HCT116 (cell line): ENCODE results near the gene SBF1. TPM values are rescaled to one million over a fixed set of nuclear protein-coding genes. Genes with fewer than 3 reads are reported as not detected.

ENCODE experiments used
- ATAC-seq: fragments of 200-7000 bp; cut with Tn5 transposase; 2 replicates; pipeline ENCODE4 v1.9.1; 2020; ENCODE audit warnings: mild to moderate bottlenecking, moderate library complexity
- BruUV-seq: library from RNA; stranded (reverse); fragments of 400-500 nt; replicated peaks from 2 replicates; lab custom pipeline; 2021; lab: Mats Ljungman, UMichigan
- CTCF ChIA-PET: fragments of 300-600 bp; sonication (Branson Sonifier 250); formaldehyde crosslinking; loops from one replicate; lab custom pipeline; 2021; ENCODE audit warnings: antibody characterized with exemption; lab: Charles Lee
- POLR2A ChIA-PET: fragments of 300-600, 350-600 bp; sonication (Branson Sonifier 250); formaldehyde crosslinking; loops from one replicate; lab custom pipeline; 2021; ENCODE audit warnings: antibody characterized with exemption; lab: Charles Lee
- RAD21 ChIA-PET, 2 experiments: fragments of 300-600 bp; sonication (Branson Sonifier 250); formaldehyde crosslinking; loops; one replicate each; lab custom pipeline; 2023; ENCODE audit warnings: low total read pairs in 2 of 2; ENCODE audit not compliant: uncharacterized antibody in 2 of 2, unreplicated experiment in 2 of 2, low non-redundant PET in 1 of 2; lab: Charles Lee
- DNase-seq: peaks from one replicate; pipeline ENCODE4 v3.0.0-alpha.2; 2010; ENCODE audit warnings: low read depth, low spot score
- H2AFZ ChIP-seq: fragments of 200-600 bp; shearing (Covaris generic), sonication (generic); 2 replicates; pipeline ENCODE4 v1.6.1; 2017; ENCODE audit warnings: low read depth, mixed run types, mixed read lengths, antibody characterized with exemption, low read length; ENCODE audit not compliant: poor library complexity, severe bottlenecking
- H3K27ac ChIP-seq: 2 replicates; pipeline ENCODE4 v1.5.1; 2012; ENCODE audit warnings: low read depth, low read length
- H3K27me3 ChIP-seq: fragments of 200-600 bp; sonication (generic); 2 replicates; pipeline ENCODE4 v1.6.1; 2016; ENCODE audit warnings: mixed run types, low read length, mixed read lengths; ENCODE audit not compliant: insufficient read depth
- H3K36me3 ChIP-seq, 2 experiments: fragments of 200-500 bp in 1 of 2; fragments of 200-600 bp in 1 of 2; sonication (Bioruptor generic) in 1 of 2; sonication (generic) in 1 of 2; 2 replicates each; pipeline versions ENCODE4 v1.5.1 to v1.6.1; 2014 to 2016; ENCODE audit warnings: low read length in 2 of 2, inconsistent platforms in 1 of 2, mixed read lengths in 1 of 2, mixed run types in 1 of 2; ENCODE audit not compliant: insufficient read depth in 2 of 2, control insufficient read depth in 1 of 2
- H3K4me1 ChIP-seq, 2 experiments: fragments of 200-600 bp in 1 of 2; sonication (generic) in 1 of 2; 2 replicates each; pipeline versions ENCODE4 v1.5.1 to v1.6.1; 2012 to 2017; ENCODE audit warnings: low read length in 2 of 2, inconsistent platforms in 1 of 2, mild to moderate bottlenecking in 1 of 2, mixed read lengths in 1 of 2, mixed run types in 1 of 2, moderate library complexity in 1 of 2; ENCODE audit not compliant: insufficient read depth in 2 of 2, control insufficient read depth in 1 of 2
- H3K4me2 ChIP-seq: fragments of 200-600 bp; sonication (generic); 2 replicates; pipeline ENCODE4 v1.6.1; 2017; ENCODE audit warnings: mixed run types, low read length, mixed read lengths
- H3K4me3 ChIP-seq, 2 experiments: fragments of 200-600 bp in 1 of 2; sonication (generic) in 1 of 2; replicated peaks in 1 of 2; 2 replicates each; pipeline ENCODE4 v1.5.1; 2011 to 2016; ENCODE audit warnings: low read length in 2 of 2, control low read depth in 1 of 2, low read depth in 1 of 2, mild to moderate bottlenecking in 1 of 2, mixed read lengths in 1 of 2, mixed run types in 1 of 2
- H3K79me2 ChIP-seq: fragments of 200-600 bp; sonication (generic); 2 replicates; pipeline ENCODE4 v1.6.1; 2017; ENCODE audit warnings: mild to moderate bottlenecking, mixed run types, low read length, moderate library complexity, mixed read lengths; ENCODE audit not compliant: insufficient read depth
- H3K9ac ChIP-seq: fragments of 200-600 bp; sonication (generic); 2 replicates; pipeline ENCODE4 v1.6.1; 2016; ENCODE audit warnings: low read length, mixed read lengths
- H3K9me2 ChIP-seq: fragments of 200-600 bp; sonication (generic), shearing (Covaris generic); 2 replicates; pipeline ENCODE4 v1.6.1; 2017; ENCODE audit warnings: mixed run types, mild to moderate bottlenecking, moderate library complexity; ENCODE audit not compliant: insufficient read depth
- H3K9me3 ChIP-seq, 2 experiments: fragments of 200-500 bp in 1 of 2; fragments of 200-600 bp in 1 of 2; sonication (Bioruptor generic) in 1 of 2; sonication (generic) in 1 of 2; 2 replicates each; pipeline ENCODE4 v1.6.1; 2014 to 2017; ENCODE audit warnings: low read length in 2 of 2, mixed read lengths in 2 of 2, inconsistent platforms in 1 of 2, low read depth in 1 of 2, mild to moderate bottlenecking in 1 of 2, mixed run types in 1 of 2, moderate library complexity in 1 of 2; ENCODE audit not compliant: control insufficient read depth in 1 of 2, insufficient read depth in 1 of 2
- H4K20me1 ChIP-seq: fragments of 200-600 bp; sonication (generic), shearing (Covaris generic); 2 replicates; pipeline ENCODE4 v1.6.1; 2017; ENCODE audit warnings: mixed run types, mild to moderate bottlenecking, moderate library complexity; ENCODE audit not compliant: insufficient read depth
- CEBPB ChIP-seq: IDR thresholded peaks from 2 replicates; pipeline ENCODE4 v1.6.1; 2012; ENCODE audit warnings: low read depth
- EGR1 ChIP-seq: IDR thresholded peaks from 2 replicates; pipeline ENCODE4 v1.6.1; 2012; ENCODE audit warnings: low read depth
- POLR2AphosphoS5 ChIP-seq: IDR thresholded peaks from 2 replicates; pipeline ENCODE4 v1.6.1; 2011; ENCODE audit warnings: mild to moderate bottlenecking, low read depth, low read length, moderate library complexity
- RAD21 ChIP-seq: IDR thresholded peaks from 2 replicates; pipeline ENCODE4 v1.6.1; 2012; ENCODE audit warnings: low read depth, mild to moderate bottlenecking
- TCF7L2 ChIP-seq: IDR thresholded peaks from 2 replicates; pipeline ENCODE4 v1.7.0; 2011; ENCODE audit warnings: borderline replicate concordance, inconsistent platforms; ENCODE audit not compliant: insufficient read depth, insufficient read length; ENCODE audit errors: extremely low read depth
- ZNF274 ChIP-seq: fragments of 200-500 bp; sonication (Bioruptor generic); IDR thresholded peaks from 2 replicates; pipeline ENCODE4 v1.6.1; 2014; ENCODE audit warnings: mild to moderate bottlenecking, low read depth, low read length, inconsistent platforms
- intact Hi-C: fragments of 100-400 bp; cut with micrococcal nuclease; formaldehyde crosslinking; loops from 2 replicates; pipeline ENCODE4 v1.10.0; 2022
- total RNA-seq: library from RNA; stranded (reverse); gene quantifications from one replicate; pipeline ENCODE4 v1.2.1, GENCODE V29; 2021; ENCODE audit not compliant: unreplicated experiment
- TF ChIP-seq, protein P1 (sequence below): IDR thresholded peaks from 2 replicates; pipeline ENCODE4 v1.6.1; 2012
- TF ChIP-seq, protein P2 (sequence below), 3 experiments: fragments of 200-600 bp in 1 of 3; sonication (generic) in 1 of 3; IDR thresholded peaks in 2 of 3; conservative IDR thresholded peaks in 1 of 3; 2 replicates each; pipeline ENCODE4 v1.5.1; 2012 to 2017; ENCODE audit warnings: low read depth in 2 of 3, low read length in 2 of 3, antibody characterized with exemption in 1 of 3, borderline replicate concordance in 1 of 3, control low read depth in 1 of 3, mild to moderate bottlenecking in 1 of 3, mixed read lengths in 1 of 3, mixed run types in 1 of 3, moderate library complexity in 1 of 3; ENCODE audit not compliant: insufficient read depth in 1 of 3

The SBF1 gene
- total RNA-seq, 1 experiment from 2014 or later, result 91.1 TPM

DNA sequence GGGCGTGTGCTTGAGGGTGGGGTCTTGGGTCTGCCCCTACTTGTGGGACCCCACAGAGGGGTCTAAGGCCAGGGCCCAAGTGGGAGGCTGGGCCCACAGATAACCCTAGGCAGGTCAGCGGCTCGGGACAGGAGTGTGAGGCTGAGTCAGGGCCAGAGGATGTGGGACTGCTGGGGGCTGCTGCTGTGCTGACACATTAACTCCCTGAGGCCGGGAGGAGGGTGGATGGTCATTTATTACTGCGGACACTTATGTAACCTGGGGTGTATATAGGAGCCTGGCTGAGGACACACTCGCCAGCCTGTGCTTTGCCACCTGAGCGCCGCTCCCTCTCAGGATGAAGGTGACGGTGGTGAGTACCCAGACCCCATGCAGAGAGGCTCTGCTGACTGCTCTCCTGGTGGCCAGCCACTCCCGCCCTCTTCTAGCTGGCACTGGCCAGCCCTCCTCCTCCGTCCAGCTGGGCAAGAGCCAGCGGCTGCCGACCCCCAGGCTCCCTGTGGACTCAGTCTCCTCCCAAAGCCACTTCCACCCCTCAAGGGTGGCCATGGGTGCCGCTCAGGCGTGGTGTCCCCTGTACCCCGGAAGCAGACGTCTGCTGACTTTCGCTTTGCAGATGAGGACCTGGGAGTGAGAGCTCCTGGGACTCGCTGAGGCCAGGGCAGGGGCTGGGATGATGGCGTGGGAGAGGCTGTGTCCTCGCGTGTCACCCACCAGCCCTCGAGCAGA lies 11.9 kb upstream of the SBF1 start, which contains the start of gene MIOX:
Gene MIOX (plus strand): TSS at position 299 of the 729 bp plus-strand sequence. CDS start 39 bp downstream, at position 338.
- no peak within 1 kb of the TSS for H3K9ac ChIP-seq
- H3K9me3 ChIP-seq, result no peaks in the 10 kb centered on the region
- ATAC-seq (no peak), DNase-seq (no peak)
- no peak within 1 kb of the TSS; the same call in 1 of the 2 replicates for H3K27ac ChIP-seq
- no peaks in the 10 kb centered on the region for H3K79me2 ChIP-seq
- H3K27me3 ChIP-seq, result no peaks in the 10 kb centered on the region
- RAD21 ChIA-PET, result no interaction called here
- H3K4me2 ChIP-seq, result no peak within 1 kb of the TSS
- CTCF ChIA-PET, result interaction anchor here (0.9 kb wide), 1 partner anchor 11 kb away, joined by 3 read pairs; no protein-coding TSS in a partner anchor
- no peaks in the 10 kb centered on the region for H3K36me3 ChIP-seq
- POLR2A ChIA-PET, result no interaction called here
- intact Hi-C loops, result no loop called here
- BruUV-seq, result no TSS peak
- TF ChIP-seq EGR1 (no peak), CEBPB (no peak), ZNF274 (no peak), RAD21 (no peak)
- TF ChIP-seq, protein P1, sequence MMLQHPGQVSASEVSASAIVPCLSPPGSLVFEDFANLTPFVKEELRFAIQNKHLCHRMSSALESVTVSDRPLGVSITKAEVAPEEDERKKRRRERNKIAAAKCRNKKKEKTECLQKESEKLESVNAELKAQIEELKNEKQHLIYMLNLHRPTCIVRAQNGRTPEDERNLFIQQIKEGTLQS, result no peak
- H3K4me3 ChIP-seq, result no peak within 1 kb of the TSS
- peaks cover 6 to 25% of the 10 kb centered on the region in 2 experiments; a peak in 3 of 4 replicates for H3K4me1 ChIP-seq
- H3K9me2 ChIP-seq, result no peaks in the 10 kb centered on the region
- H4K20me1 ChIP-seq, result no peaks in the 10 kb centered on the region
- no peak within 1 kb of the TSS for H2AFZ ChIP-seq

DNA sequence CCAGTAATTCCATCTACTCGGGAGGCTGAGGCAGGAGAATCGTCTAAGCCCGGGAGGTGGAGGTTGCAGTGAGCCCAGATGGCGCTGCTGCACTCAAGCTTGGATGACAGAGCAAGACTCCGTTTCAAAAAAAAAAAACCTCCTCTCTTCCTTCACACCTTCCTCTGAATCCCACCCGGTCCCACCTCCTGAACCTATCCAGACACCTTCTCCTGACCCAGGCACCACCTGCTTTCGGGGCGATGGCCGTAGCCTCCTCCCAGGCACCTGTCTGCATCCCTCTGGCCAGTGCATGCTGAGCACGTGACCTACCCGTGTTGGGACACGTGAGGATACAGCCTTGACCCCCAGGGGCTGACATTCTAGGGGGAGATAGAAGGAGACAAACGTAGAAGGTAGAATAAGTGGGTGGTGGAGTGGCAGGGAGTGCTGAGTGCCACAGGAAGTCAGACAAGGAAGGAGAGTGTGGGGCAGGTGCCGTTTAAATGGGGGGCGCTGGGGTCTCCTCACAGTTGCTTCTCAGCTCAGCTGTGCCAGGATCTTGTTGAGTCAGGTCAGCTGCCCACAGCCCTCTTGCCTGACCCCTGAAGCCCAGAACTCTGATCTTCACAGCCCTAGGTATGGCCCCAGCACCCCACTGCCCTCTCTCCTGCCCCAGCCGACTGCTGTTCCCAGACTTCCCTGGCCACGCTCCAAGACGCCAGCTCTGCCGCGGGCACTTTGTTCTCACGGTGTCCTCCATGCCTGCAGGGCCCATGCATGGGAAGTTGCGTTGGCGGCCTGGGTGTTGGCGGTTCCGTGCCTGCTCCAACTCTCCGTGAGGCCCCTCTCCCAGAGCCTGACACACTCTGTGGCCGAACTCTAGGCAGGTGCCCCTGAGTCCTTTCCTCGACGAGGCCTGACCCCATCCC lies 10.6 kb upstream of the SBF1 start:
- H2AFZ ChIP-seq, result no peak overlapping the region
- H3K36me3 ChIP-seq, result no peaks in the 10 kb centered on the region
- ChIA-PET CTCF (interaction anchor here (0.6 to 1.6 kb wide), 3 partner anchors 13 to 249 kb away, joined by 3 to 4 read pairs (median 4); no protein-coding TSS in a partner anchor), RAD21 (no interaction called here), POLR2A (no interaction called here)
- no peaks in the 10 kb centered on the region for H4K20me1 ChIP-seq
- no peaks in the 10 kb centered on the region for H3K9me2 ChIP-seq
- no peak overlapping the region for H3K4me2 ChIP-seq
- TF ChIP-seq ZNF274 (no peak), POLR2AphosphoS5 (peak; percentile 63), TCF7L2 (peak; percentile 94)
- TF ChIP-seq, protein P2, sequence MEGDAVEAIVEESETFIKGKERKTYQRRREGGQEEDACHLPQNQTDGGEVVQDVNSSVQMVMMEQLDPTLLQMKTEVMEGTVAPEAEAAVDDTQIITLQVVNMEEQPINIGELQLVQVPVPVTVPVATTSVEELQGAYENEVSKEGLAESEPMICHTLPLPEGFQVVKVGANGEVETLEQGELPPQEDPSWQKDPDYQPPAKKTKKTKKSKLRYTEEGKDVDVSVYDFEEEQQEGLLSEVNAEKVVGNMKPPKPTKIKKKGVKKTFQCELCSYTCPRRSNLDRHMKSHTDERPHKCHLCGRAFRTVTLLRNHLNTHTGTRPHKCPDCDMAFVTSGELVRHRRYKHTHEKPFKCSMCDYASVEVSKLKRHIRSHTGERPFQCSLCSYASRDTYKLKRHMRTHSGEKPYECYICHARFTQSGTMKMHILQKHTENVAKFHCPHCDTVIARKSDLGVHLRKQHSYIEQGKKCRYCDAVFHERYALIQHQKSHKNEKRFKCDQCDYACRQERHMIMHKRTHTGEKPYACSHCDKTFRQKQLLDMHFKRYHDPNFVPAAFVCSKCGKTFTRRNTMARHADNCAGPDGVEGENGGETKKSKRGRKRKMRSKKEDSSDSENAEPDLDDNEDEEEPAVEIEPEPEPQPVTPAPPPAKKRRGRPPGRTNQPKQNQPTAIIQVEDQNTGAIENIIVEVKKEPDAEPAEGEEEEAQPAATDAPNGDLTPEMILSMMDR (IDR thresholded peaks at IDR 0.05 in 2 of 3, conservative IDR thresholded peaks at IDR 0.05 in 1 of 3; ENCODE audit: borderline replicate concordance in 1 of 3, insufficient read depth in 1 of 3, low read depth in 2 of 3, low read length in 2 of 3), result 0 out of 6 replicates have a peak, but pooled peaks of 1 of the 3 experiments have one; percentile 6
- H3K27ac ChIP-seq, result no peak overlapping the region
- ATAC-seq, result no peak
- intact Hi-C loops, result no loop called here
- no peak for DNase-seq
- H3K4me3 ChIP-seq, result no peak overlapping the region
- no peaks in the 10 kb centered on the region for H3K79me2 ChIP-seq
- H3K9me3 ChIP-seq, result no peaks in the 10 kb centered on the region
- H3K4me1 ChIP-seq, result peaks cover 8 to 32% of the 10 kb centered on the region in 2 experiments; a peak in 3 of 4 replicates
- BruUV-seq, result no TSS peak
- H3K9ac ChIP-seq, result no peak overlapping the region
- no peaks in the 10 kb centered on the region for H3K27me3 ChIP-seq
